PFSK-1 (cell line): ENCODE results near the gene DPYSL3.

Source experiments
- POLR2AphosphoS5 ChIP-seq: IDR thresholded peaks from 2 replicates; pipeline ENCODE4 v1.6.1; 2012; ENCODE audit warnings: low read depth, mild to moderate bottlenecking, control low read depth, low read length, moderate library complexity
- SIN3A ChIP-seq: IDR thresholded peaks from 2 replicates; pipeline ENCODE4 v1.6.1; 2012; ENCODE audit warnings: mild to moderate bottlenecking, low read length, moderate library complexity, borderline replicate concordance; ENCODE audit not compliant: insufficient read depth
- TAF1 ChIP-seq: IDR thresholded peaks from 2 replicates; pipeline ENCODE4 v1.6.1; 2012; ENCODE audit warnings: low read length, control low read depth, borderline replicate concordance; ENCODE audit not compliant: insufficient read depth
- TF ChIP-seq, protein P1 (sequence below), 2 experiments: IDR thresholded peaks; 2 replicates each; pipeline versions ENCODE4 v1.6.1 to v1.8.0; 2011 to 2012; ENCODE audit warnings: low read depth in 2 of 2, low read length in 2 of 2, control low read depth in 1 of 2, inconsistent platforms in 1 of 2, mild to moderate bottlenecking in 1 of 2, moderate library complexity in 1 of 2; ENCODE audit not compliant: insufficient read depth in 1 of 2

DNA sequence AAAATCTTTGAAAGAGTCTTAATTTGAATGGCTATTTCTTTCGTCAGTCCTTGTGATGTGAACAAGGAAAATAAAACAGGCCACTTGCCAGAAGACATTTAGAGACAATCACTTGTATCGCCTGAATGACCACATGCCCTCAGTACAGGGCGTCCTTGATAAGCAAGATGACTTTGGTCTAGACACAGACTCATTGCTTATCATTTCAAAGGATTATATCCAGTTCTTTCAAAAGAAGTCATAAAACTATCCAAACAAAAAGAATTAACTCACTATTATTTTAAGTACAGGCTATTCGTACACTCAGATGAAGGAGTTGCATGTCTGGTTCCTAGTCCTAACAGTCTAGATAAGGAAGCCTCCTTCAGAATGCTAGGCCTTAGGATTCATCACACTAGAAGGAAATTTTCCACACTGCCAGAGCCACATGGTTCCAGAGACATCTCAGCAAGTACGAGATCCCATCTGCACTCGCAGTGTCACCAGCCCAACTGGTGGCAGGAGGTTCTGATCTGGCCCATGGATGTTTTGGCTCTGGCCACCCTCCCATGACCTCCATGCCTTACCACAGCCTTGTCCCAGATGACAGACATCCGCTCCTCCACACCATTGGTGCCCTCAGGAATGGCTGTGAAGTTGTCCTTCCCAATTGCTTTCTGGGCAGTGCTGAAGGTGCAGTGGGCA, 109.6 kb downstream of the DPYSL3 start:
- no peak for TF ChIP-seq POLR2AphosphoS5
- TF ChIP-seq, protein P1, sequence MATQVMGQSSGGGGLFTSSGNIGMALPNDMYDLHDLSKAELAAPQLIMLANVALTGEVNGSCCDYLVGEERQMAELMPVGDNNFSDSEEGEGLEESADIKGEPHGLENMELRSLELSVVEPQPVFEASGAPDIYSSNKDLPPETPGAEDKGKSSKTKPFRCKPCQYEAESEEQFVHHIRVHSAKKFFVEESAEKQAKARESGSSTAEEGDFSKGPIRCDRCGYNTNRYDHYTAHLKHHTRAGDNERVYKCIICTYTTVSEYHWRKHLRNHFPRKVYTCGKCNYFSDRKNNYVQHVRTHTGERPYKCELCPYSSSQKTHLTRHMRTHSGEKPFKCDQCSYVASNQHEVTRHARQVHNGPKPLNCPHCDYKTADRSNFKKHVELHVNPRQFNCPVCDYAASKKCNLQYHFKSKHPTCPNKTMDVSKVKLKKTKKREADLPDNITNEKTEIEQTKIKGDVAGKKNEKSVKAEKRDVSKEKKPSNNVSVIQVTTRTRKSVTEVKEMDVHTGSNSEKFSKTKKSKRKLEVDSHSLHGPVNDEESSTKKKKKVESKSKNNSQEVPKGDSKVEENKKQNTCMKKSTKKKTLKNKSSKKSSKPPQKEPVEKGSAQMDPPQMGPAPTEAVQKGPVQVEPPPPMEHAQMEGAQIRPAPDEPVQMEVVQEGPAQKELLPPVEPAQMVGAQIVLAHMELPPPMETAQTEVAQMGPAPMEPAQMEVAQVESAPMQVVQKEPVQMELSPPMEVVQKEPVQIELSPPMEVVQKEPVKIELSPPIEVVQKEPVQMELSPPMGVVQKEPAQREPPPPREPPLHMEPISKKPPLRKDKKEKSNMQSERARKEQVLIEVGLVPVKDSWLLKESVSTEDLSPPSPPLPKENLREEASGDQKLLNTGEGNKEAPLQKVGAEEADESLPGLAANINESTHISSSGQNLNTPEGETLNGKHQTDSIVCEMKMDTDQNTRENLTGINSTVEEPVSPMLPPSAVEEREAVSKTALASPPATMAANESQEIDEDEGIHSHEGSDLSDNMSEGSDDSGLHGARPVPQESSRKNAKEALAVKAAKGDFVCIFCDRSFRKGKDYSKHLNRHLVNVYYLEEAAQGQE (IDR thresholded peaks at IDR 0.05; ENCODE audit: insufficient read depth in 1 of 2, low read depth in 2 of 2, low read length in 2 of 2), result no peak
- no peak for TF ChIP-seq TAF1
- no peak for TF ChIP-seq SIN3A
